Aorta (tissue), 5 donors: ENCODE data around the gene WDFY1. TPM values are rescaled to one million over a fixed set of nuclear protein-coding genes. Genes with fewer than 3 reads are reported as not detected.

Source experiments
- ATAC-seq: fragments of 200-7000 bp; cut with Tn5 transposase; one replicate; pipeline ENCODE4 v1.9.1; 2022; ENCODE audit warnings: moderate library complexity; ENCODE audit not compliant: low FRiP score
- DNase-seq, 2 donors: peaks; one replicate each; pipeline ENCODE4 v3.0.0-alpha.2; 2020
- H3K27ac ChIP-seq, 2 donors: one replicate each; pipeline ENCODE4 v1.5.1; 2013; ENCODE audit warnings: low read length in 2 of 2, mild to moderate bottlenecking in 2 of 2, moderate library complexity in 2 of 2, control low read depth in 1 of 2, inconsistent platforms in 1 of 2, low read depth in 1 of 2
- H3K27me3 ChIP-seq, 2 donors: one replicate each; pipeline ENCODE4 v1.6.1; 2013; ENCODE audit warnings: control low read depth in 1 of 2, low read length in 1 of 2, mild to moderate bottlenecking in 1 of 2, moderate library complexity in 1 of 2; ENCODE audit not compliant: insufficient read depth in 2 of 2, control insufficient read depth in 1 of 2
- H3K36me3 ChIP-seq, 2 donors: one replicate each; pipeline ENCODE4 v1.6.1; 2013; ENCODE audit warnings: control low read depth in 1 of 2, low read length in 1 of 2, mild to moderate bottlenecking in 1 of 2; ENCODE audit not compliant: insufficient read depth in 2 of 2, control insufficient read depth in 1 of 2
- H3K4me1 ChIP-seq, 2 donors: one replicate each; pipeline ENCODE4 v1.6.1; 2013; ENCODE audit warnings: low read length in 2 of 2, control low read depth in 1 of 2, mild to moderate bottlenecking in 1 of 2, moderate library complexity in 1 of 2; ENCODE audit not compliant: insufficient read depth in 2 of 2, control insufficient read depth in 1 of 2
- H3K4me3 ChIP-seq, 2 donors: one replicate each; pipeline ENCODE4 v1.5.1; 2013; ENCODE audit warnings: low read length in 2 of 2, control low read depth in 1 of 2, mild to moderate bottlenecking in 1 of 2
- H3K9me3 ChIP-seq: one replicate; pipeline ENCODE4 v1.6.1; 2013; ENCODE audit warnings: mild to moderate bottlenecking, low read length; ENCODE audit not compliant: control insufficient read depth
- WGBS, 2 donors: extraction: QIAGEN DNeasy Blood & Tissue Kit; methylation state at CpG; one replicate each; pipeline ENCODE4 v1.1.7; 2013; 5-methylcytosine and 5-hydroxymethylcytosine counted together
- intact Hi-C, 2 donors: fragments of 100-400 bp; cut with DNase I; formaldehyde crosslinking; loops; one replicate each; pipeline versions ENCODE4 v1.14.2 to v1.15.0; 2022
- polyA plus RNA-seq, 2 donors: library from polyadenylated mRNA; stranded (reverse); fragments of 200-250 nt; gene quantifications; one replicate each; pipeline ENCODE4 v1.2.3, GENCODE V29; 2013
- total RNA-seq, 2 donors: library from RNA; stranded (reverse); fragmentation: NEBNext Ultra II Directional; extraction: Animal tissue kit (Norgen Biotek cat#: 25700); gene quantifications; one replicate each; pipeline ENCODE4 v1.2.1, GENCODE V29; 2021
- donor health status: healthy with polysubstance abuse.
- donor health status: Bipolar disorder and iron deficiency.
- donor health status: DM: no; HTN: no; CAD: no.
- donor health status: DM: no; HTN: no; CAD: no.
- donor health status: DM: yes; HTN: yes; CAD: no.

The WDFY1 gene
- total and polyA plus RNA-seq, 4 donors, result 17.4 to 56.5 (median 37.1) TPM

DNA sequence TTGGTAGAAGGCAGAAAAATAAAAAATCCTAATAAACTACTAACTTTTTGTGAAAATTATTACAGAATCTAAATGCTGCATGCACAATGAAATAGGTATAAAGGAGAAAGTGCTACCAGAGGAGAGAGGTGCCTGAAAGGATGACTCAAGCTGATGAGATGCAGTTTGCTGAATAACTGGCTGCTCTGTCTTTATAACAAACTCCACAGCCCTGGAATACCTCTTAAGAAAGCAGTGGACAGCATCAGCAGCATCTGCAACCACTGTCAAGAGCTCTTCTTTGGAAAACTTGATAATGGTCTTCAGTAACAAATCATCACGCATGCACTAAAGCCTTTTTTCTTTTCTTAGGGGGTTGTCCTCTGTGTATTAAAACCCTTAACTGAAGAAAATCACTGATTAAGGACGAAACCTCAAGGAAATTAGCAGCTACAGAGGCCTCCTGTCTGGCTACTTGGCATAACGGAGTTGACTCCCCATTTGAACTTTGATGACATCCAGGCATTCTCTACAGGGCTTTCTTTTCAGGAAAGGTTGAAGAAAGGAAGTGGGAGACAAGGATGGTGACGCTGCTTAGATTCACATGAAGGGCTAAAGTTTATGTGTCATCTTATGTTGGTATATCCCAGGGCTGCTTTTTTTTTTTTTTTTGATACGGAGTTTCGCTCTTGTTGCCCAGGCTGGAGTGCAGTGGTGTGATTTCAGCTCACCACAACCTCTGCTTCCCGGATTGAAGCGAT lies 28.8 kb downstream of the WDFY1 start:
- ATAC-seq (no peak), DNase-seq (no peak)
- intact Hi-C loops, result no loop called here
- Histone ChIP-seq H3K36me3 (peaks cover 0 to 5% of the 10 kb centered on the region in 2 donors), H3K27me3 (no peaks in the 10 kb centered on the region), H3K4me1 (peaks cover 0 to 2% of the 10 kb centered on the region in 2 donors), H3K27ac (no peak overlapping the region), H3K4me3 (no peak overlapping the region), H3K9me3 (no peaks in the 10 kb centered on the region)
- 94% methylated on average over 8 of the region's 8 CpGs for WGBS, 2 donors

DNA sequence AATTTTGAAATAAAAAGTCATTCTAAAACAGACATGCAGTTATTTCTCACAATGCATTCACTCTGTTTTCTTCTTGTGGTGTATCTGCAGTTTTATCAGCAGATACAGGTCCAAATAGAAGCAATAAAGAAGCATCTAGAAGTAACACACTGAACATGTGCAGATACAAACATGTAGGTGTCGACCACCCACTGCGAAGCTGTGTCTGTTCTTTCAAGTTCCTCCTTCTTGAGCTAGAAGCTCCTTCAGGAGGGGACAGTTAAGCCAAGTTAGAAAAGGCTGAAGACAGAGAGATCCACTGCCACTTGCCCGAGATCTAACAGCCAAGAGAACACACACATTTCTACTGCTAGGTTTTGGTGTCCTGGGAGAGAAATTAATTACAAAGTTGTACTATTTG lies 30.1 kb downstream of the WDFY1 start:
- Histone ChIP-seq H3K4me3 (no peak overlapping the region), H3K9me3 (no peaks in the 10 kb centered on the region), H3K36me3 (peaks cover 0 to 5% of the 10 kb centered on the region in 2 donors), H3K27me3 (no peaks in the 10 kb centered on the region), H3K4me1 (peaks cover 0 to 2% of the 10 kb centered on the region in 2 donors), H3K27ac (no peak overlapping the region)
- DNase-seq (no peak), ATAC-seq (no peak)
- intact Hi-C loops, result no loop called here
- WGBS, 2 donors, result 92 to 95% methylated on average over 3 of the region's 3 CpGs

DNA sequence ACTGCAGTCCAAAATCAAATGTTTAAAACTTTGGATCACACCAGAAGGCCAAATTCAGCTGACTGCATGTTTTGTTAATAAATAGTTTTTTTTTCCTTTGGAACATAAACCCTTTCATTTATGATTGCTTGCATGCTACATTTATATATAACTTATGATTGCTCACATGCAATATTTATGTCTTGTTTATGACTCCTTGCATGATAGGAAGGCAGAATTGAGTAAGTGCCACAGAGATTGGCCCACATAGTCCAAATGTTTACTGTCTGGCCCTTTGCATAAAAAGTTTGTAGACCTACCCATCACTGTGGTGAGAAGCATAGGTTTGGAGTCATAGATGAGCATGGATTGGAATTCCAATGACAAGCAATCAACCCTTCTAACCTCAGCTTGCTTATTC lies 30.8 kb downstream of the WDFY1 start:
- peaks cover 0 to 2% of the 10 kb centered on the region in 2 donors for H3K4me1 ChIP-seq
- H3K9me3 ChIP-seq, result no peaks in the 10 kb centered on the region
- H3K27ac ChIP-seq, result no peak overlapping the region
- H3K4me3 ChIP-seq, result no peak overlapping the region
- no peak for DNase-seq
- H3K36me3 ChIP-seq, result peaks cover 0 to 5% of the 10 kb centered on the region in 2 donors
- intact Hi-C loops, result no loop called here
- no peaks in the 10 kb centered on the region for H3K27me3 ChIP-seq
- ATAC-seq, result no peak

DNA sequence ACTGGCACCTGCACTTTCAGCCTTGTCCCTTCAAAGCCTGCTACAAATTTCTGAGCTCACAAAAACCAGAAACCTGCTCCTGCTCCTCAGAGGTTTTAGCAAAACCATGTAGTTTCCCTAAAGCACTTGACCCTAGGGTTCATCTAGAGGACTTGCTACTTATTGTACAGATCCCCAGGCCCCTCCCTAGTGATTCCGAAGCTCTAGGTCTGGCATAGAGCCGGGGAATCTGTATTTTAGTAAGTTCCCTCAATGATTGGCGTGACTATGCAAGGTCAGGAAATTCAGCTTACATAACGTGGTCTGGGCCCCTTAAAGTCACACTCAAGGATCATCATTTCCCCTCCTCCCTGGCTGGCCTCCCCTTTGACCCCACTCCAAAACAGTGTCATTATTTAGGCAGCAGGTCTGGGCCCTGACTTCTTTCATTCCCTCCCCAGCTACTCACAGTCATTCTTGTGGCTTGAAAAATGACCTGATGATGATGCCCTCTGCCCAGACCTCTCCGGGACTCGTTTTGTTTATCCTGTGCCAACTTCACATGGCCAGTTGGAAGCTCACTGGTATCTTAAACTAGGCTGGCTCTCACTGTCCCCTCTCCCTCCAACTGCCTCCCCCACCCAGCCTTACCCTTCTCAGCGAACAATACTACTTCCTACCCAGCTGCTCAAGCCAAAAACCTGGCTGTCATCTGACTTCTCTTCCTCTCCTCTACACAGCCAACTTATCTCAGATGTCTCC lies 36.0 kb downstream of the WDFY1 start:
- 56 to 59% methylated on average over 7 of the region's 7 CpGs for WGBS, 2 donors
- H3K27ac ChIP-seq, result no peak overlapping the region
- no peak for ATAC-seq

DNA sequence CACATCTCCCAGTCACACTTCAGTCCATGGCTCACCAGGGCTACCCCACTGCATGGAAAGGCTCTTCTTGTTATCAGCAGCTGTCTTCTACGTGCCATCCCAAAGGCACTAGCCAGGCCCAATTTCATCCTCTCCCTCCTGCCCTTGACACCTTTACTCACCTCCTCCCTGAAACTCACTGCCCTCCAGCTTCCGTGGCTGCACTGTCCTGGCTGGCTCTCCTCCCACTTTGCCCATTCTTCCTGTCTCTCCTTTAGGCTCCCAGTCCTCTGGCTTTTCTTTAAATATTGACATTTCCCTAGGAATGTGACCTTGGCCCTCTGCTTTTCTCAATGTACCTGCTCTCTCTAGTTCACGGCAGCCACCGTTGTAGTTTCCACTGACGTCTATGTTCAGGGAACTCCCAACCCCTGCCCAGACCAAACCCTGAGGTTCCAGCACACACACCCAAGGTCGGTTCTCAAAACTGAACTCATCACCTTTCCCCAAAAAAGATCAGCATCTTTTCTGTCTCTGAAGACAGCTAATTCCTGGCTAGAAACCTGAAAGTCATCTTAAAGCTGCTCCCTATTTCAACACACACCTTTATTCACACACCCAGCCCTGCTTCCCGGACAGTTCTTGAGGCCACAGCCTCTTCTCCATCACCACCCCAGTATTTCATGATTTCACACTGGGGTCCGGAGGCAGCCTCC lies 36.7 kb downstream of the WDFY1 start:
- Histone ChIP-seq H3K36me3 (no peaks in the 10 kb centered on the region), H3K27ac (no peak overlapping the region), H3K4me3 (no peak overlapping the region), H3K27me3 (no peaks in the 10 kb centered on the region), H3K9me3 (no peaks in the 10 kb centered on the region), H3K4me1 (peaks cover 0 to 3% of the 10 kb centered on the region in 2 donors)
- DNase-seq (no peak), ATAC-seq (no peak)
- 82 to 84% methylated on average over 8 of the region's 8 CpGs for WGBS, 2 donors
- intact Hi-C loops, result no loop called here

More for the DNA sequence above, 36.0 kb downstream of the WDFY1 start:
- no peak for DNase-seq
- H3K9me3 ChIP-seq, result no peaks in the 10 kb centered on the region
- intact Hi-C loops, result no loop called here
- no peaks in the 10 kb centered on the region for H3K27me3 ChIP-seq
- H3K4me3 ChIP-seq, result no peak overlapping the region
- H3K36me3 ChIP-seq, result no peaks in the 10 kb centered on the region
- peaks cover 0 to 3% of the 10 kb centered on the region in 2 donors for H3K4me1 ChIP-seq

DNA sequence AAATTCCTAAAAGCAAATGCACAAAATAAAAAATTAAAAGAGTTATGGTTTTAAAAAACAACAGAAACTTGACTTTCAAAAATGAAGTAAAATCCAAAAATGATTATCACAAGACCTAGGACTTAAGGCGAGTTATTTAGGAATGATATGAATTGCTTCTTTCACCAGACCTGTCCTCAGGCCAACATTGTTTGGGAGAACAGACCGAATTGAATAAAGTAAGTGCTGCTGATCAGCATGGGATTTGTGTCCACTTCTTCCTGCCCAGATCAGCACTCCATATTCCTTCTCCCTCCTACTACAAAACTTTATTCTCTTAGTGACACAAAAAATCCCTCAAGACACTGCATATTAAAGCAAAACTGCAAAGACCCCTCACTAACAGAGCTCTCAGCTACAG lies 39.1 kb downstream of the WDFY1 start:
- no peak for ATAC-seq
- WGBS, 2 donors, result 70% methylated on average over 2 of the region's 2 CpGs

DNA sequence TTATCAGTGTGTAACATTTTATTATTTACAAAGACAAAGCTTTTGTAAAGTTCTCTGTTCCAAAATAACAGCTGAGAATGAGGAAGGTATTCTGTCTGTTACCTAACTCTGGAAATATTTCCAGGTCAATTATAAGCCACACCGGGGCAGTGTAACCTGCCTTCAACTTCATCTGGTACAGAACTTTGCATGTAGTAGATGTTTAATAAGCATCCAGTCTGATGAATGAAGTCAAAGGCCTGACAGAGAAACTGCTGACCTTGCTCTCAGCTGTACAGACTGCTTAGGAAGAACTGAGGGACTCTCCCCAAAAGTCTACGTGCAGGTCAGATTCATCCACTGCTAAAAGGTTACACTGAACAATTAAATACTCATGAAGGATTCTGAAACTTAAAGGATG lies 43.3 kb downstream of the WDFY1 start:
- no peak for ATAC-seq

More for the DNA sequence above, 39.1 kb downstream of the WDFY1 start:
- Histone ChIP-seq H3K9me3 (no peaks in the 10 kb centered on the region), H3K36me3 (peaks cover 0 to 4% of the 10 kb centered on the region in 2 donors), H3K27ac (no peak overlapping the region), H3K27me3 (no peaks in the 10 kb centered on the region), H3K4me1 (peaks cover 0 to 3% of the 10 kb centered on the region in 2 donors), H3K4me3 (no peak overlapping the region)
- DNase-seq, result no peak
- intact Hi-C loops, result no loop called here

DNA sequence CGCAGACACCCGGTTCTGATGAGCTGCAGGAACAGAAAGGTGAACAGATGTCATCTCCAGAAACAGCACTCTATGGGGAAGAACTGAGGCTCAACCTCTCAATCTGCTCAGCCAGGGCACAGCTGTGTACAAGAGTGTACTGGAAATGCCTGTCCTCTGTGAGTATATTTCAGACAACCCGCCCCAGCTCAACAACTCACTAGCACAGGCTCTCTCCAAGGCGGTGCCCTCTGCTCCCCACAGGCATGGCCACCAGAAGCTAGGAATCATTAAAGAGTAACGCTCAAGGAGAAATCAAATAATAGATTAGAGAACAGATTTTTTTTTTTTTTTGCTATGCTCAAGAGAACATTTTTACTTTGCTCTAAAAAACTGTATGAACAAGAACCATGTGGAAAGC lies 43.8 kb downstream of the WDFY1 start:
- intact Hi-C loops, result no loop called here

More for the DNA sequence above, 43.3 kb downstream of the WDFY1 start:
- Histone ChIP-seq H3K27ac (no peak overlapping the region), H3K27me3 (no peaks in the 10 kb centered on the region), H3K4me1 (peaks cover 0 to 3% of the 10 kb centered on the region in 2 donors), H3K36me3 (peaks cover 3 to 6% of the 10 kb centered on the region in 2 donors), H3K4me3 (no peak overlapping the region), H3K9me3 (no peaks in the 10 kb centered on the region)
- no peak for DNase-seq
- 81 to 84% methylated on average over 2 of the region's 2 CpGs for WGBS, 2 donors
- intact Hi-C loops, result no loop called here

More for the DNA sequence above, 43.8 kb downstream of the WDFY1 start:
- ATAC-seq, result no peak
- 74% methylated on average over 5 of the region's 5 CpGs for WGBS, 2 donors
- Histone ChIP-seq H3K27ac (no peak overlapping the region), H3K4me1 (peaks cover 0 to 3% of the 10 kb centered on the region in 2 donors), H3K4me3 (no peak overlapping the region), H3K27me3 (no peaks in the 10 kb centered on the region), H3K36me3 (peaks cover 3 to 6% of the 10 kb centered on the region in 2 donors), H3K9me3 (no peaks in the 10 kb centered on the region)
- no peak for DNase-seq
